ENCODE data around the gene UCHL3.

UCHL3 gene

DNA sequence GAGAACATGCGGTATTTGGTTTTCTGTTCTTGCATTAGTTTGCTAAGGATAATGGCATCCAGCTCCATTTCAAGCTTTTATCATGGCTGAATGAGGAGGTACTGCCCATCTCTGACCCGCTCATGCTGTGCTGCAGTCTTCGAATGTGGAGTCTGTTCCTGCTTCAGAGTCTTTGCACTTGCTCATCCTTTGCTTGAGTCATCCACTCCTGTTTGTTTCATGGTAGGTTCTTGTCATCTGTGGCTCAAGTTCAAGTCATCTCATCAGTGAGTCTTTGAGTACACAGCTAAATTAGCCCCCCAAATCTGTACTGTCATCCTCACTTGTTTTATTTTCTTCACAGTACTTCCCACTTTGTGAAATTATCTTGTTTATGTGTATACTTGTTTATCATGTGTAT, 5.4 kb downstream of the UCHL3 start:
- Histone ChIP-seq H2BK120ac (ENCODE audit: low read depth, low read length) (no peak overlapping the region), H3K79me2 (ENCODE audit: control insufficient read depth, insufficient read depth, low read length) (peaks cover 4% of the 10 kb centered on the region), H3K79me1 (ENCODE audit: low read length) (peaks cover 7% of the 10 kb centered on the region), H3K4me2 (ENCODE audit: low read length) (no peak overlapping the region), H3K4ac (ENCODE audit: low read depth, low read length) (no peak overlapping the region), H3K23ac (ENCODE audit: low read length) (no peak overlapping the region), H3K36me3 (ENCODE audit: control insufficient read depth, insufficient read depth, low read length) (no peaks in the 10 kb centered on the region), H3K27ac (ENCODE audit: low read depth, low read length) (no peak overlapping the region), H3K4me3 (ENCODE audit: low read length) (no peak overlapping the region), H3K9ac (ENCODE audit: low read length) (no peak overlapping the region), H2AK5ac (ENCODE audit: low read length) (no peak overlapping the region), H3K27me3 (ENCODE audit: insufficient read depth, low read length, poor library complexity) (no peaks in the 10 kb centered on the region), H4K5ac (ENCODE audit: low read length) (no peak overlapping the region), H4K8ac (ENCODE audit: low read depth, low read length) (no peak overlapping the region), H2BK5ac (ENCODE audit: low read length) (no peak overlapping the region), H3K56ac (ENCODE audit: low read length) (no peak overlapping the region), H3K4me1 (ENCODE audit: control insufficient read depth, low read depth, low read length) (no peaks in the 10 kb centered on the region), H2BK15ac (replicated peaks; ENCODE audit: low read depth) (no peak overlapping the region), H3K18ac (ENCODE audit: low read length) (no peak overlapping the region)
- no CpG with 5 or more reads among the region's 3 CpGs for WGBS (ENCODE audit: extremely low coverage, insufficient coverage, low lambda C conversion rate)
- DNase-seq, result no peak

DNA sequence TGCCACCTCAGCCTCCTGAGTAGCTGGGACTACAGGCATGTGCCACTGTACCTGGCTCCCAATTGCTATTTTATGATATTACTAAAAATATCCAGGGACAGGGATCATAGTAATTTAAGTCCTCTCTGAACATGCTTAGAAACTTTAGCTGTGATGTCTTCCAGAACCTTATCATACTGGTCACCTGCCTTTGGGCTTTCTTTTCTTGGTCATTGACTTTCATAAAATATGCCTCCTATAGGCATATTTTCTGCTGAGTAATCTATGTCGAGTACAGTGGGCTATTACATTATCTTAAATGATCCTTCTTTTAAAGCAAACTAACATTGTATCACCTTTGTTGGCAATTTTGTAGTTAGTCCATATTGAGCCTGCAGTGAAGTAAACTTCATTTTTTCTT, 6.2 kb downstream of the UCHL3 start:
- H3K23ac ChIP-seq (ENCODE audit: low read length), result no peak overlapping the region
- H3K4me2 ChIP-seq (ENCODE audit: low read length), result no peak overlapping the region
- H3K79me2 ChIP-seq (ENCODE audit: control insufficient read depth, insufficient read depth, low read length), result peaks cover 4% of the 10 kb centered on the region
- H3K18ac ChIP-seq (ENCODE audit: low read length), result no peak overlapping the region
- no peak overlapping the region for H2AK5ac ChIP-seq (ENCODE audit: low read length)
- H3K4me3 ChIP-seq (ENCODE audit: low read length), result no peak overlapping the region
- no peak overlapping the region for H3K56ac ChIP-seq (ENCODE audit: low read length)
- WGBS (ENCODE audit: extremely low coverage, insufficient coverage, low lambda C conversion rate), result no CpG with 5 or more reads among the region's 1 CpG
- H3K36me3 ChIP-seq (ENCODE audit: control insufficient read depth, insufficient read depth, low read length), result no peaks in the 10 kb centered on the region
- no peak overlapping the region for H2BK120ac ChIP-seq (ENCODE audit: low read depth, low read length)
- no peak overlapping the region for H3K9ac ChIP-seq (ENCODE audit: low read length)
- H4K8ac ChIP-seq (ENCODE audit: low read depth, low read length), result no peak overlapping the region
- DNase-seq, result no peak
- H3K27me3 ChIP-seq (ENCODE audit: insufficient read depth, low read length, poor library complexity), result no peaks in the 10 kb centered on the region
- peaks cover 4% of the 10 kb centered on the region for H3K79me1 ChIP-seq (ENCODE audit: low read length)
- no peak overlapping the region for H3K27ac ChIP-seq (ENCODE audit: low read depth, low read length)
- H4K5ac ChIP-seq (ENCODE audit: low read length), result no peak overlapping the region
- H3K4ac ChIP-seq (ENCODE audit: low read depth, low read length), result no peak overlapping the region
- H2BK5ac ChIP-seq (ENCODE audit: low read length), result no peak overlapping the region
- no peaks in the 10 kb centered on the region for H3K4me1 ChIP-seq (ENCODE audit: control insufficient read depth, low read depth, low read length)
- H2BK15ac ChIP-seq (replicated peaks; ENCODE audit: low read depth), result no peak overlapping the region

DNA sequence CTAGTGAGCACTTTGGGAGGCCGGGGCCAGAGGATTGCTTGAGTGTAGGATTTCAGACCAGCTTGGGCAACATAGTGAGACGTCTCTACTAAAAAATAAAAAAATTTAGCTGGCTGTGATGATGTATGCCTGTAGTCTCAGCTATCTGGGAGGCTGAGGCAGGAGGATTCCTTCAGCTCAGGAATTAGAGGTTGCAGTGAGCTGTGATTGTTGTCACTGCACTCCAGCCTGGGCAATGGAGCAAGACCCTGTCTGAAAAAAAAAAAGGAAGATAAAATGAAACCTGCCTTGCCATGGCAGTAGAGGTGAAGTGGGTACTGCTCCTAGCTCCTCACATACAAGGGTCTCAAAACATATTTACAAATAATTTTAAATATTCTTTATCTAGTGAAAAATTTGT, 7.4 kb downstream of the UCHL3 start:
- Histone ChIP-seq H2BK5ac (ENCODE audit: low read length) (no peak overlapping the region), H3K4me2 (ENCODE audit: low read length) (no peak overlapping the region), H3K79me2 (ENCODE audit: control insufficient read depth, insufficient read depth, low read length) (peaks cover 2% of the 10 kb centered on the region), H2BK120ac (ENCODE audit: low read depth, low read length) (no peak overlapping the region), H3K27me3 (ENCODE audit: insufficient read depth, low read length, poor library complexity) (no peaks in the 10 kb centered on the region), H3K23ac (ENCODE audit: low read length) (no peak overlapping the region), H3K9ac (ENCODE audit: low read length) (no peak overlapping the region), H3K56ac (ENCODE audit: low read length) (no peak overlapping the region), H3K4ac (ENCODE audit: low read depth, low read length) (no peak overlapping the region), H3K79me1 (ENCODE audit: low read length) (peaks cover 4% of the 10 kb centered on the region), H3K27ac (ENCODE audit: low read depth, low read length) (no peak overlapping the region), H4K5ac (ENCODE audit: low read length) (no peak overlapping the region), H3K36me3 (ENCODE audit: control insufficient read depth, insufficient read depth, low read length) (no peaks in the 10 kb centered on the region), H2BK15ac (replicated peaks; ENCODE audit: low read depth) (no peak overlapping the region), H2AK5ac (ENCODE audit: low read length) (no peak overlapping the region), H3K18ac (ENCODE audit: low read length) (no peak overlapping the region), H3K4me1 (ENCODE audit: control insufficient read depth, low read depth, low read length) (no peaks in the 10 kb centered on the region), H3K4me3 (ENCODE audit: low read length) (no peak overlapping the region), H4K8ac (ENCODE audit: low read depth, low read length) (no peak overlapping the region)
- DNase-seq, result no peak
- WGBS (ENCODE audit: extremely low coverage, insufficient coverage, low lambda C conversion rate), result no CpG with 5 or more reads among the region's 2 CpGs

DNA sequence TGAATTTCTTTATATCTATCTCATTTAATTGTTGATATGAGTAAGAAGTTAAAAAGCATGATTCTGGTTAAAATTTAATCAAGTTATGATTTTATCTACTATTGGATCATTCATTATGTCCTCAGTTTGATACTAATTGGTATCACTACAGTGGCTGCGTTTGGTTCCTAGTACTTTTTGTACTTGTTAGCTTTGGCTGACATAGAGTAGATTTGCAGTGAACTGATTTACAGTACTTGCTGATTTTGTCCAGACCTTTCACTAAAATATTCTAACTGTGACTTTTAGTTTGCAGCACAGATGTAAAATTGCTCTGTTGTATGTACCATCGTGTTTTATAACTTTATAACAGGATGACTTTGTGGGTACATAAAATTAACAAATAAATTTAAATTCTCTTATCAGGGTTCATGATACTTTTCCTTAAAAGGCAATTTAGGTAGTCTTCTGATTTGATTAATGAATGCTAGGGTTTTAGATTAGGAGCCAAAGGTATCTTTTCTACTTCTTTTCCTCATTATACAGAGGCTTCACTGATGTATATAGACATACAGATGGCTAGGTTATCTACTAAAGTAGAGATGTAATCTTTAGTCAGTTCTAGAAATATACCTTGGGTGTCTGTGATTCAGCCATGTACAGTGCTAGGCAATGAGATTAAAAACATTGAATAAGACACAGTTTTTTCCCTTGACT, 8.7 kb downstream of the UCHL3 start:
- Histone ChIP-seq H2BK120ac (ENCODE audit: low read depth, low read length) (no peak overlapping the region), H3K27ac (ENCODE audit: low read depth, low read length) (no peak overlapping the region), H3K4me3 (ENCODE audit: low read length) (no peak overlapping the region), H3K4me1 (ENCODE audit: control insufficient read depth, low read depth, low read length) (no peaks in the 10 kb centered on the region), H3K56ac (ENCODE audit: low read length) (no peak overlapping the region), H2BK15ac (replicated peaks; ENCODE audit: low read depth) (no peak overlapping the region), H2BK5ac (ENCODE audit: low read length) (no peak overlapping the region), H4K8ac (ENCODE audit: low read depth, low read length) (no peak overlapping the region), H3K36me3 (ENCODE audit: control insufficient read depth, insufficient read depth, low read length) (no peaks in the 10 kb centered on the region), H3K18ac (ENCODE audit: low read length) (no peak overlapping the region), H3K27me3 (ENCODE audit: insufficient read depth, low read length, poor library complexity) (no peaks in the 10 kb centered on the region), H4K5ac (ENCODE audit: low read length) (no peak overlapping the region), H3K23ac (ENCODE audit: low read length) (no peak overlapping the region), H3K4ac (ENCODE audit: low read depth, low read length) (no peak overlapping the region), H2AK5ac (ENCODE audit: low read length) (no peak overlapping the region), H3K79me2 (ENCODE audit: control insufficient read depth, insufficient read depth, low read length) (no peaks in the 10 kb centered on the region), H3K79me1 (ENCODE audit: low read length) (peaks cover 1% of the 10 kb centered on the region), H3K9ac (ENCODE audit: low read length) (no peak overlapping the region), H3K4me2 (ENCODE audit: low read length) (no peak overlapping the region)
- DNase-seq, result no peak
- WGBS (ENCODE audit: extremely low coverage, insufficient coverage, low lambda C conversion rate), result no CpG with 5 or more reads among the region's 2 CpGs

DNA sequence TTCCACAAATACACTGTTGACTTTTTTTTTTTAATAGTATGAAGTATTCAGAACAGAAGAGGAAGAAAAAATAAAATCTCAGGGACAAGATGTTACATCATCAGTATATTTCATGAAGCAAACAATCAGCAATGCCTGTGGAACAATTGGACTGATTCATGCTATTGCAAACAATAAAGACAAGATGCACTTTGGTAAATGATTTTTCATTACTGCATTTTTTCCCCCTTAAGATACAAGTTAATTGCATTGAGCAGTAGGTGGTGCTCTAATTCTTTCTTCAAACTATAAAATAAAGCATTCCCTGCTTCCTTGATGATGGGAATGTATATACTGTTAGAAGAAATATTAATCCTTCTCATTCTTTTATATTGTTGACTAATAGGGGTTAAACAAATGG, 17.1 kb downstream of the UCHL3 start:
- no peaks in the 10 kb centered on the region for H3K4me1 ChIP-seq (ENCODE audit: control insufficient read depth, low read depth, low read length)
- H2BK15ac ChIP-seq (replicated peaks; ENCODE audit: low read depth), result no peak overlapping the region
- no peak overlapping the region for H2BK120ac ChIP-seq (ENCODE audit: low read depth, low read length)
- H4K8ac ChIP-seq (ENCODE audit: low read depth, low read length), result no peak overlapping the region
- H3K27me3 ChIP-seq (ENCODE audit: insufficient read depth, low read length, poor library complexity), result no peaks in the 10 kb centered on the region
- H3K4me2 ChIP-seq (ENCODE audit: low read length), result no peak overlapping the region
- H3K18ac ChIP-seq (ENCODE audit: low read length), result no peak overlapping the region
- no peak overlapping the region for H2AK5ac ChIP-seq (ENCODE audit: low read length)
- H3K9ac ChIP-seq (ENCODE audit: low read length), result no peak overlapping the region
- no peak overlapping the region for H3K27ac ChIP-seq (ENCODE audit: low read depth, low read length)
- H4K5ac ChIP-seq (ENCODE audit: low read length), result no peak overlapping the region
- H2BK5ac ChIP-seq (ENCODE audit: low read length), result no peak overlapping the region
- no peak overlapping the region for H3K4me3 ChIP-seq (ENCODE audit: low read length)
- no peak for DNase-seq
- H3K79me2 ChIP-seq (ENCODE audit: control insufficient read depth, insufficient read depth, low read length), result no peaks in the 10 kb centered on the region
- H3K36me3 ChIP-seq (ENCODE audit: control insufficient read depth, insufficient read depth, low read length), result no peaks in the 10 kb centered on the region
- H3K23ac ChIP-seq (ENCODE audit: low read length), result no peak overlapping the region
- H3K4ac ChIP-seq (ENCODE audit: low read depth, low read length), result no peak overlapping the region
- H3K56ac ChIP-seq (ENCODE audit: low read length), result no peak overlapping the region
- H3K79me1 ChIP-seq (ENCODE audit: low read length), result no peaks in the 10 kb centered on the region

DNA sequence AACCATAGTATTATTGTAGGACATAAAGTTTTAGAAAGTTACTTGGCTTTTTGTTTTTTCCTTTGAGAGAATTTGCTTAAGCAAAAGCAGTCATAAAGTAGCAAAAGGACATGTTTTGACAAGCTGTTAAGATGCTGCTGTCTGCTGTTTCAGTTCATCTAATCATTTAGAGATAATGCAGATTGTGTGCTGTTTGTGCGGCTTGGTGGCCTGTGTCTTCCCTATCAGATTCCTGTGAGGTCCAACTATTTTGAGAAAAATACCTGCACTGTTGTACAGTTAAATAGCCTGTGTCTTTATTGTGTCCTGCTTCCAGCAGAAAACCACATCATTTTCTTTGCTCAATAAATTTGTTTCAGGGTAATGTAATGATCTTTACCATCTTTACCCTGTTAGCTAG, 20.0 kb downstream of the UCHL3 start:
- WGBS (ENCODE audit: extremely low coverage, insufficient coverage, low lambda C conversion rate), result no CpG with 5 or more reads among the region's 1 CpG
- H3K36me3 ChIP-seq (ENCODE audit: control insufficient read depth, insufficient read depth, low read length), result no peaks in the 10 kb centered on the region
- H3K56ac ChIP-seq (ENCODE audit: low read length), result no peak overlapping the region
- no peak overlapping the region for H2BK5ac ChIP-seq (ENCODE audit: low read length)
- H3K27ac ChIP-seq (ENCODE audit: low read depth, low read length), result no peak overlapping the region
- H3K18ac ChIP-seq (ENCODE audit: low read length), result no peak overlapping the region
- DNase-seq, result no peak
- H2AK5ac ChIP-seq (ENCODE audit: low read length), result no peak overlapping the region
- H3K4me3 ChIP-seq (ENCODE audit: low read length), result no peak overlapping the region
- H3K27me3 ChIP-seq (ENCODE audit: insufficient read depth, low read length, poor library complexity), result no peaks in the 10 kb centered on the region
- no peaks in the 10 kb centered on the region for H3K4me1 ChIP-seq (ENCODE audit: control insufficient read depth, low read depth, low read length)
- H4K5ac ChIP-seq (ENCODE audit: low read length), result no peak overlapping the region
- no peaks in the 10 kb centered on the region for H3K79me1 ChIP-seq (ENCODE audit: low read length)
- H3K23ac ChIP-seq (ENCODE audit: low read length), result no peak overlapping the region
- H3K4me2 ChIP-seq (ENCODE audit: low read length), result no peak overlapping the region
- no peaks in the 10 kb centered on the region for H3K79me2 ChIP-seq (ENCODE audit: control insufficient read depth, insufficient read depth, low read length)
- no peak overlapping the region for H2BK120ac ChIP-seq (ENCODE audit: low read depth, low read length)
- no peak overlapping the region for H3K4ac ChIP-seq (ENCODE audit: low read depth, low read length)
- no peak overlapping the region for H2BK15ac ChIP-seq (replicated peaks; ENCODE audit: low read depth)
- H3K9ac ChIP-seq (ENCODE audit: low read length), result no peak overlapping the region
- no peak overlapping the region for H4K8ac ChIP-seq (ENCODE audit: low read depth, low read length)

All from mesendoderm (in vitro differentiated cells).